NCI-H2227 (cell line): ENCODE results near the gene CASZ1.

Experiments
- DNase-seq: peaks from one replicate; lab custom pipeline; 2025; ENCODE audit not compliant: unreplicated experiment; lab: John Stamatoyannopoulos, UW

Gene CASZ1

DNA sequence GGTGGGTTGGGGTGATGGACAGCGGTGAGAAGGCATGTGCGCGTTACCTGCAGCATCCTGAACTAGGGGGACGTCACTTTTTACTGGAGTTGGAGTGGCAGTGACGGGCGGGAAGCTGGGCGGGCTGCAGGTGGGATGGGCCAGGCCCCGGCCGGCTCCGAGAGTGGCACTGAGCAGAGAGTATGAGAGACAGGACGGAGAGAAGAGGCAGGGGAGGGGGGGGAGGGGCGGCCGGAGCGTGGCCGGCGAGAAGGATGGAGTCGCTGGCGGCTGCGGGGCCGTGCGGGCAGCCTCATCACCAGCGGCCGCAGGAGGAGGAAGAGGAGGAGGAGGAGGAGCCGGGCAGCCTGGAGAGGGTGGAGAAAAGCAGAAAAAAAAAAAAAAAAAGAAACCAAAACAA, 154.5 kb downstream of the CASZ1 start:
- no peak for DNase-seq

DNA sequence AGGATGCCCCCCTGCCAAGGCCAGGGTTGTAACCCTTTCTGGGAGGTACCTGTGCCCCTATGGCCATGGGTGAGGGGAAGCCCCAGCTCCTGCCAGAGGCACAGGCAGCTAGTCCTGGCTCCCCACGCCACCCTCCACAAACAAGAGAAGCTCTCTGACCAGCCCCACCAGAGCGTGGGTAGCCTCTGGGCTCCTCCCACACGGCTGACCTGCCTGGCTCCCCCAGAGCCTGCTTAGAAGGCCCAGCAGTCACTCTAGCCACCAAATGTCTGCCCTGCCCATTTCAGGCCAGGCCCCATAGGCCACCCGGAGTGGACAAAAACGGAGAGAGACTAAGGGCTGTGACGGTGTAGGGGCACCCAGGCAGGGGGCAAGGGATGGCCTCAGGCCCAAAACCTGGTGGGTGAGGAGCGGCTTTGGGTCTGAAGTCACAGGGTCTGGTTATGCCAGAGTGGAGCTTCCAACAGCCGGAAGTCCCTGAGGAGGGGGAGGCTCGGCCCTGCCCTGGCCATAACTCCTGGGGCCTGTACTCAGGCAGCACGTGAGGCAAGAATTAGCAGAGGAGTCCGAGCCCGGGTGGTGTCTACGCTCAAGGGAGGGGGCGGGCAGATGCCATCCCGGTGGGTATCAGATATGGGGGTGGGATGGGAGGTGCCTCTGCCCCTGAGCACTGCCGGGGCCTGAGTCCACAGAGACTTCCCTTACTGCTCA, 155.4 kb downstream of the CASZ1 start:
- DNase-seq: no peak

GRCh38 chr1:10639775-10640578, 156.5 kb downstream of the CASZ1 start:
- DNase-seq: peak; percentile 54

DNA sequence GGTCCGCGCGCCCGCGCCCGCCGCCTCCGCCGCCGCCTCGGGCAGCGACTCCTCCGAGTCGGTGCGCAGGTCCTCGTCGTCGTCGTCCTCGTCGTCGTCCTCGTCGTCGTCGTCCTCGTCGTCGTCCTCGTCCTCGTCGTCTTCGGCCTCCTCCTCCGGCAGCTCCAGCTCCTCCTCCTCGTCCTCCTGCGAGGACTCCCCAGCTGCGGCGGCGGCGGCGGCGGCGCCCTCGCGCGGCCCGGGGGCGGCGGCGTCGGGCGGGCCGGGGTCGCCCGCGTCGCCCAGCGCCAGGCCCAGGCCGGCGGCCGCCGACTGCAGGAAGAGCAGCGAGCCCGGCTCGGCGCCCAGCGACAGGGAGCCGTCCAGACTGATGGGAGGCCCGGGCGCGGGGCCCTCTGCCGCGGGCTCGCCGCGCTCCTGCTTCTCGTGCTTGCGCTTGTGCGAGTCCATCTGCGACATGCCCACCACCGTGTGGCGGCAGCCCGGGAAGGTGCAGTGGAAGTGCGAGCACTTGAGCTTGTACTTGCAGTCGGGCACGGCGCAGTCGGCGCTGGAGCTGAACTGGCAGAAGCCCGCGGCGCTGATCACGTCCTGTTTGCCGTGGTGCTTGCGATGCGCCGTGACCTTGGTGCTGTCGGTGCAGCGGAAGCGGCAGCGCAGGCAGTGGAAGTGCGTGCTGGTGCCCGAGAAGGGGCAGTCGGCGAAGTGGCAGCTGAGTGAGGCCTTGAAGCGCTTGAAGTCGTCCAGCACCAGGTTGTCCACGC, 157.3 kb downstream of the CASZ1 start:
- DNase-seq: no peak

GRCh38 chr1:10638559-10639005, 157.9 kb downstream of the CASZ1 start:
- no peak for DNase-seq

- DNase-seq: no peak
Measured at GRCh38 chr1:10637834-10638558, 158.4 kb downstream of the CASZ1 start.

DNA sequence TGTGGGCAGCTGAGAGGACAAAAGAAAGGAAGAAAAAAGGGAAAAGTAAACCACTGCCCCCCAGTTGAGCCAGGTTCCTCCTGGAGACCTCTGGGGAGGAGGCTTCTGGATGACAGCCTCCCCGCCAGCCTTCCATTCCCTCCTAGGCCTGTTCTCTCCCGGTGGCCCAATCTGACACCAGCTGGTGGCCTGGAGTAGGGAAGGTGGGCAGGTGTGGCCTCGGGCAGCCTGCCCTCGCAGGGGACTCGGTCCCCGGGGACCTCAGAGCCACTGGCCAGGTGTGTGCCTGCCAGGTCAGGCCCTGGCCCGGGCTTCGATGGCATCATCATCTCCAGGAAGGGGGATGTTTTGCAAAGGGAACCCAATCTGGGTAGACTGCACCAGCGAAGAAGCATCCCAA, 159.0 kb downstream of the CASZ1 start:
- DNase-seq: no peak

GRCh38 chr1:10635992-10636391, 160.5 kb downstream of the CASZ1 start:
- DNase-seq: no peak

- no peak for DNase-seq
Measured at GRCh38 chr1:10635085-10635896, 161.2 kb downstream of the CASZ1 start.

GRCh38 chr1:10634428-10635084, 161.9 kb downstream of the CASZ1 start:
- no peak for DNase-seq

- no peak for DNase-seq
Measured at GRCh38 chr1:10634075-10634427, 162.4 kb downstream of the CASZ1 start.

- DNase-seq: no peak
Measured at GRCh38 chr1:10633416-10633815, 163.0 kb downstream of the CASZ1 start.

- DNase-seq: no peak
Measured at GRCh38 chr1:10632691-10633090, 163.8 kb downstream of the CASZ1 start.

- DNase-seq: no peak
Measured at GRCh38 chr1:10631811-10632593, 164.4 kb downstream of the CASZ1 start.

DNA sequence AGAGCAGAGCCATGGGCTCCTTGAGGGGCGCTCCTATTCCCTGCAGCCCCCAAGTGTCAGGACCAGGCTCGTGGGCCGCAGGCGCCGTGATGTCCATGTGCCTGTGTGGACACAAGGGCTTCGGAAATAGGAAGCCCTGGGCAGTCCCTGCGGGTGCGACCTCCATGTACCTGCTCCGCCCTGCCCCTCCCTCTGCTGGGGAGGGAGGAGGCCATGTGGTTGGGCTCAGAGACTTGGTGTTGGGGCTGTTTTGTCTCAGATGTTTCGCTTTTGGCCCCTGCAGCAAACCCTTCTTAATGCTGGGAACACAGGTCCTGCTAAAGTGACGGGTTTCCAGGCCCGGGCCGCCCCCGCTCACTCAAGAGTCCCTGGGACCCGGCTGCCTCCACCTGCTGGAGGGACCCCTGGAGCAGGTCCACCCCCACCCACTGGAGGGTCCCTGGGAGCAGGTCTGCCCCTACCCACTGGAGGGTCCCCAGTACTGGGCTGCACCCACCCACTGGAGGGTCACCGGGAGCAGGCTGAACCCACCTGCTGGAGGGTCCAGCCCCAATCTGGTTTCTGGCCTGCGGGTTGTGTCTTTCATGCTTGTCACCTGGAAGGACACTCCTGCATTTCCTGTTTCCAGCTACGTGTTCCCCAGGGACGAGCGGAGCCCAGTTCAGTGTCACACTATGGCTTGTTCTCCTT, 165.2 kb downstream of the CASZ1 start:
- DNase-seq: no peak

GRCh38 chr1:10630661-10631120, 165.8 kb downstream of the CASZ1 start:
- no peak for DNase-seq

DNA sequence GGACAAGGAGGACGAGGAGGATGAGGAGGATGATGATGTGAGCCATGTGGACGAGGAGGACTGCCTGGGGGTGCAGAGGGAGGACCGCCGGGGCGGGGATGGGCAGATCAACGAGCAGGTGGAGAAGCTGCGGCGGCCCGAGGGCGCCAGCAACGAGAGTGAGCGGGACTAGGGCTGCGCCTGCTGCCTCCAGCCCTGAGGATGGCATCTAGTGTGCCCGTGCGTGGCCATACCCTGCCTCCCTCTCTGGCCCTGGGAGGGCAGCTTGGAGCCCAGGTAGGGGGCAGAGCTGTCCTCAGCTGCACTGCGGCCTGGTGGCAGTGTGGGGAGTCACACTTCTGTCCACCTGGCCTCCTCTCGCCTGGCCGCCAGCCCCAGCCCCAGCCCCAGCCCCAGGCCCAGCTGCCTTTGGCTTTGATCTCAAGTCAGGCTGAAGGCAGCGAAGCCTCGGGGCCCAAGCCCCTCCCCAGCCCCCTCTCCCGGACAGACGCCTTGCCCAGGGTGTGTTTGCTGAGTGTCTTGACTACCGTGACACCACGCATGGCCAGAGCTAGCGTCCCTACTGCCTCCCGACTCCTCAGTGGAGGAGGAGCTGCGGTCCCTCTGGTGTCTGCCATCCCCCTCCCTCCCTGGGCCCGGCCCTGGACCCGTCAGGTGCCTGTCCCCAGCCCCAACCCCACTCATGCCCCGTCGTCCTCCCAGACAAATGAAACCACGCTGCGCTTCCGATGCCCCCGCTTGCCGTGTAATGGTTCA, 166.5 kb downstream of the CASZ1 start:
- no peak for DNase-seq
